MM.1S (cell line): ENCODE data around the gene DRG2.

Experiments
- DNase-seq: peaks from one replicate; pipeline ENCODE4 v3.0.0-alpha.2; 2015
- H2AFZ ChIP-seq: fragments of 300-600 bp; sonication (generic); 2 replicates; pipeline ENCODE4 v1.6.0; 2016; ENCODE audit warnings: antibody characterized with exemption, low read length
- H3F3A ChIP-seq: fragments of 300-600 bp; sonication (generic); 2 replicates; pipeline ENCODE4 v1.6.1; 2016; ENCODE audit warnings: mild to moderate bottlenecking, antibody characterized with exemption, low read length, moderate library complexity, mixed read lengths; ENCODE audit not compliant: insufficient read depth
- H3K27ac ChIP-seq: fragments of 300-600 bp; sonication (generic); 2 replicates; pipeline ENCODE4 v1.5.1; 2016; ENCODE audit warnings: mild to moderate bottlenecking, low read length
- H3K27me3 ChIP-seq: fragments of 300-600 bp; sonication (generic); replicated peaks from 2 replicates; pipeline ENCODE4 v1.6.0; 2016; ENCODE audit warnings: low read length; ENCODE audit not compliant: insufficient read depth
- H3K36me3 ChIP-seq: fragments of 300-600 bp; sonication (generic); replicated peaks from 2 replicates; pipeline ENCODE4 v1.6.1; 2016; ENCODE audit warnings: mild to moderate bottlenecking, low read length, mixed read lengths; ENCODE audit not compliant: insufficient read depth
- H3K4me1 ChIP-seq: fragments of 300-600 bp; sonication (generic); 2 replicates; pipeline ENCODE4 v1.6.1; 2016; ENCODE audit warnings: low read length, mixed read lengths
- H3K4me2 ChIP-seq: fragments of 300-600 bp; sonication (generic); 2 replicates; pipeline ENCODE4 v1.6.0; 2016; ENCODE audit warnings: low read depth, low read length
- H3K4me3 ChIP-seq: fragments of 300-600 bp; sonication (generic); 2 replicates; pipeline ENCODE4 v1.5.1; 2016; ENCODE audit warnings: low read length, mixed read lengths
- H3K79me2 ChIP-seq: fragments of 300-600 bp; sonication (generic); 2 replicates; pipeline ENCODE4 v1.6.1; 2016; ENCODE audit warnings: mixed run types, low read length, mixed read lengths
- H3K9ac ChIP-seq: fragments of 300-600 bp; sonication (generic); 2 replicates; pipeline ENCODE4 v1.6.1; 2016; ENCODE audit warnings: low read length, mixed read lengths
- H3K9me2 ChIP-seq: fragments of 300-600 bp; sonication (generic); replicated peaks from 2 replicates; pipeline ENCODE4 v1.6.1; 2016; ENCODE audit warnings: mild to moderate bottlenecking, low read length, mixed read lengths; ENCODE audit not compliant: insufficient read depth
- H3K9me3 ChIP-seq: fragments of 300-600 bp; sonication (generic); replicated peaks from 2 replicates; pipeline ENCODE4 v1.6.1; 2016; ENCODE audit warnings: mild to moderate bottlenecking, low read length, mixed read lengths; ENCODE audit not compliant: insufficient read depth
- H4K20me1 ChIP-seq: fragments of 300-600 bp; sonication (generic); 2 replicates; pipeline ENCODE4 v1.6.1; 2016; ENCODE audit warnings: mild to moderate bottlenecking, low read length, moderate library complexity, mixed read lengths; ENCODE audit not compliant: insufficient read depth
- EZH2 ChIP-seq: fragments of 300-600 bp; sonication (generic); optimal IDR thresholded peaks from 2 replicates; pipeline ENCODE3; 2017; ENCODE audit warnings: low read depth, mild to moderate bottlenecking, antibody characterized with exemption, low read length, mixed read lengths
- EZH2phosphoT487 ChIP-seq: fragments of 300-600 bp; sonication (generic); IDR thresholded peaks from 2 replicates; pipeline ENCODE4 v1.6.1; 2018; ENCODE audit warnings: antibody characterized with exemption, low read length
- TF ChIP-seq, protein P1 (sequence below): fragments of 300-600 bp; sonication (generic); IDR thresholded peaks from 2 replicates; pipeline ENCODE4 v1.5.1; 2016; ENCODE audit warnings: antibody characterized with exemption, low read length, mixed read lengths

Gene DRG2

DNA sequence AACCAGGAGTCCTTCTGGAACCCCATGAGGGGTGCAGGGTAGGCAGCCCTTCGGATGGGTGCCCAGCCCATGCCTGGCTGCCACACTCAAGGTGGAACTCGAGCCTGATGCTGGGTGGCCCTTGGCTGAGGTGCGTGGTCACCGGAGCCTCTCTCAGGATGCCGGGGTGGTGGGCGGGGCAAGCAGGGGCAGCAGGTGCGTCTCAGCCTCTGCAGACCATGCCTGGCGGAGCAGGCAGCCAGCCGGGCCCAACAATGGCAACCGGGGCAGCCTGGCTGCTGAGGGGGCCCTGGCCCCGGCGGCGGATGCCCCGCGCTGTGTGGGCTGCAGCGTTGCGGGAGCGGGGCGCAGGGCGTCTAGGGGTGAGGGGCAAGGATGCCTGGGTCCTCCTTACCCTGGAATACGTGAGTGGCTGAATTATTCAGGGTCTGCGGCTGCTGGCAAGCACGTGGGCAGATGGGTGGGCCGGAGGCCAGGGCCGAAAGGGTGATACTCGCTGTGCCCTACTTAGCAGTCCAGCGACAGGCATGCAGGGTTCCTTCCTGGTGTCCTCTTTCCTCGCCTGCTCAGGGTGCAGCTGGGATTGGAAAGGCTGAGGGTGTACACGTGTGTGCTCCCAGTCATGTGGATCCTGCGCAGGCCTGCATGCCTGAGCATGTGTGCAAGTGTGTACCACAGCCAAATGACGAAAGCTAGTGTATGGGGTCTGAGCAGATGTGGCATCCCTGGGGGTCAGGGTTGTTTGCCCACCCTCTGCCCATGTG lies 35.4 kb downstream of the DRG2 start:
- H3K9me3 ChIP-seq = no peaks in the 10 kb centered on the region
- no peak overlapping the region for H3K27ac ChIP-seq
- H3K27me3 ChIP-seq = peaks cover 11% of the 10 kb centered on the region; the same call in 1 of the 2 replicates
- no peak for DNase-seq
- H3K4me2 ChIP-seq = no peak overlapping the region
- no peaks in the 10 kb centered on the region for H4K20me1 ChIP-seq
- TF ChIP-seq, protein P1, sequence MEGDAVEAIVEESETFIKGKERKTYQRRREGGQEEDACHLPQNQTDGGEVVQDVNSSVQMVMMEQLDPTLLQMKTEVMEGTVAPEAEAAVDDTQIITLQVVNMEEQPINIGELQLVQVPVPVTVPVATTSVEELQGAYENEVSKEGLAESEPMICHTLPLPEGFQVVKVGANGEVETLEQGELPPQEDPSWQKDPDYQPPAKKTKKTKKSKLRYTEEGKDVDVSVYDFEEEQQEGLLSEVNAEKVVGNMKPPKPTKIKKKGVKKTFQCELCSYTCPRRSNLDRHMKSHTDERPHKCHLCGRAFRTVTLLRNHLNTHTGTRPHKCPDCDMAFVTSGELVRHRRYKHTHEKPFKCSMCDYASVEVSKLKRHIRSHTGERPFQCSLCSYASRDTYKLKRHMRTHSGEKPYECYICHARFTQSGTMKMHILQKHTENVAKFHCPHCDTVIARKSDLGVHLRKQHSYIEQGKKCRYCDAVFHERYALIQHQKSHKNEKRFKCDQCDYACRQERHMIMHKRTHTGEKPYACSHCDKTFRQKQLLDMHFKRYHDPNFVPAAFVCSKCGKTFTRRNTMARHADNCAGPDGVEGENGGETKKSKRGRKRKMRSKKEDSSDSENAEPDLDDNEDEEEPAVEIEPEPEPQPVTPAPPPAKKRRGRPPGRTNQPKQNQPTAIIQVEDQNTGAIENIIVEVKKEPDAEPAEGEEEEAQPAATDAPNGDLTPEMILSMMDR = no peak
- TF ChIP-seq EZH2phosphoT487 (no peak), EZH2 (no peak)
- no peaks in the 10 kb centered on the region for H3K9me2 ChIP-seq
- H2AFZ ChIP-seq = no peak overlapping the region
- H3K36me3 ChIP-seq = no peaks in the 10 kb centered on the region
- H3K4me1 ChIP-seq = no peaks in the 10 kb centered on the region
- no peak overlapping the region for H3K9ac ChIP-seq
- H3K79me2 ChIP-seq = no peaks in the 10 kb centered on the region
- no peak overlapping the region for H3K4me3 ChIP-seq
- H3F3A ChIP-seq = no peaks in the 10 kb centered on the region

DNA sequence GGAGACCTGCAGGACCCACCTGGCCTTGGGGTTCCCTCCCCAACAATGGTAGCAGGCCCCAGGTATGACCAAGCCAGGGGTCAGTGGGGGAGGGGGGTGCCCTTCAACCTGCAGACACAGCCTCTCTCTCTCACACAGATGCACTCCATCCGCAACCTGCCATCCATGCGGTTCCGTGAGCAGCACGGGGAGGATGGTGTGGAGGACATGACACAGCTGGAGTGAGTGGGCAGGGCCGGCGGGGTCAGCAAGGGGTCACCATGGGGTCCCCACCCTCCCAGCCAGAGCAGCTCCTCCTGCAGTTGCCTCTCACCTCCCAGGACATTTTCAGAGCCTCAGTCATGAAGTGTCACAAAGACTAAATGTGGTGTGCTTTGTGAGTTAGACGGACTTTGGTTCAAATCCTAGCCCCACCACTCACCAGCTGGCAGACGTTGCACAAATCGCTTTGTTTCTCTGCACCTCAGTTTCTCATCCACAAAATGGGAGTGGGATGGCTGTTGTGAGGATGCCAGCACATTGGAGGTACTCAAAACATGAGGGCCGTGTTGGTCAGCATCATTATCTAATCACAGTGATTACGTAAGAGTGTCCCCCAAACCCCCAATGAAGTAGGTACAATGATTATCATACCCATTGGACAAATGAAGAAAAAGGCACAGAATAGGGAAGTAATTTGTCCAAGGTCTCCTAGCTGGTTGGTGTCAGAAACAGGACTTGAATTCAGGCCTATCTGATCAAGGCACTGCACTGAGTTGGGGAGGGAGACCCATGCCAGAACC lies 36.8 kb downstream of the DRG2 start:
- TF ChIP-seq, protein P1 = no peak
- no peak for TF ChIP-seq EZH2
- TF ChIP-seq EZH2phosphoT487 = no peak
- H3K9me2 ChIP-seq = no peaks in the 10 kb centered on the region
- H2AFZ ChIP-seq = no peak overlapping the region
- DNase-seq = peak; percentile 1
- no peaks in the 10 kb centered on the region for H3K9me3 ChIP-seq
- H3K79me2 ChIP-seq = no peaks in the 10 kb centered on the region
- no peak overlapping the region for H3K9ac ChIP-seq
- H3K4me2 ChIP-seq = no peak overlapping the region
- H3F3A ChIP-seq = no peaks in the 10 kb centered on the region
- H3K27me3 ChIP-seq = peaks cover 11% of the 10 kb centered on the region; the same call in 1 of the 2 replicates
- H3K4me1 ChIP-seq = no peaks in the 10 kb centered on the region
- H3K27ac ChIP-seq = no peak overlapping the region
- no peaks in the 10 kb centered on the region for H3K36me3 ChIP-seq
- no peaks in the 10 kb centered on the region for H4K20me1 ChIP-seq
- no peak overlapping the region for H3K4me3 ChIP-seq

DNA sequence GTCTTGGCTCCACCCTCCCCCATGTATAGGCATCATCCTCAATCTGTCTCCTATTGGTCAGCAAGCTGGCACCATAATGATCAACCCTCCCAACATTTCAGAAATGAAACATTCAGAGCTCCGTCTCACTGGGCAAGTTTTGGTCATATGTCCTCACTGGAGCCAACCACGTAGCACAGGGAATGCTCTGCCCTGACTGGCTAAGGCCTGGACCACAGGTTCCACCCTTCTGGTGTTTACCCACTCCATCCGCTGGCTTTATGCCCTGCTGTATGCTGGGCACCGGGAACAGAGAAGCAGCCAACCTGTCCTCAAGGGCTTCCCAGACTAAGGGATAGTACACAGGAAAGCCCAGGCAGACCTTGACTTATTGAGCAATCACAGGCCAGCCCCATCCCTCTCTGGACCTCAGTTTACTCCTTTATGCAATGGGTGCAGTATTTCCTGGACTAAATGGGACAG lies 41.3 kb downstream of the DRG2 start:
- Histone ChIP-seq H3F3A (no peaks in the 10 kb centered on the region), H2AFZ (no peak overlapping the region), H3K27ac (no peak overlapping the region), H3K9ac (no peak overlapping the region), H3K4me1 (no peaks in the 10 kb centered on the region), H3K36me3 (no peaks in the 10 kb centered on the region), H3K27me3 (peaks cover 11% of the 10 kb centered on the region; the same call in 1 of the 2 replicates), H3K9me3 (no peaks in the 10 kb centered on the region), H4K20me1 (no peaks in the 10 kb centered on the region), H3K79me2 (no peaks in the 10 kb centered on the region), H3K4me2 (no peak overlapping the region), H3K9me2 (no peaks in the 10 kb centered on the region), H3K4me3 (no peak overlapping the region)
- DNase-seq = no peak
- no peak for TF ChIP-seq EZH2
- TF ChIP-seq EZH2phosphoT487 = no peak
- TF ChIP-seq, protein P1 = no peak
